ENCODE data around the gene HSPA9. TPM values are rescaled to one million over a fixed set of nuclear protein-coding genes. Genes with fewer than 3 reads are reported as not detected.

HSPA9 gene
- total RNA-seq, 1 experiment from 2014 or later, result 1,057 TPM

- intact Hi-C loops (cut with micrococcal nuclease), result loop anchor here (10.0 kb wide), 1 partner anchor 152 kb away; the partner anchor contains the start of gene KDM3B
- Mint-ChIP-seq H3K4me3 (ENCODE audit: unreplicated experiment) (no peak overlapping the region), H3K27ac (ENCODE audit: low read depth, unreplicated experiment) (peak overlapping the region; percentile 80), H3K36me3 (ENCODE audit: insufficient read depth, unreplicated experiment) (peaks cover 65% of the 10 kb centered on the region), H3K4me1 (ENCODE audit: insufficient read depth, unreplicated experiment) (peaks cover 60% of the 10 kb centered on the region), H3K27me3 (ENCODE audit: insufficient read depth, unreplicated experiment) (no peaks in the 10 kb centered on the region), H3K9me3 (ENCODE audit: unreplicated experiment) (no peaks in the 10 kb centered on the region)
- TF ChIP-seq CTCF (IDR thresholded peaks at IDR 0.05; ENCODE audit: unreplicated experiment), result no peak
- no peak for DNase-seq (ENCODE audit: unreplicated experiment)
- BruUV-seq (replicated peaks), result no TSS peak
- CTCF ChIA-PET, result interaction anchor here (0.5 to 6.5 kb wide), 5 partner anchors 8 to 71 kb away, joined by 3 to 166 read pairs (median 5); partner anchors contain the start of gene ETF1
- POLR2A ChIA-PET, result interaction anchor here (0.6 to 16.1 kb wide), 7 partner anchors 9 to 68 kb away, joined by 3 to 626 read pairs (median 23); partner anchors contain the start of genes EGR1, ETF1 and HSPA9
Observed at GRCh38 chr5:138506370-138507306, 68.6 kb downstream of the HSPA9 start.

- Mint-ChIP-seq H3K4me3 (ENCODE audit: unreplicated experiment) (peak overlapping the region; percentile 57), H3K27me3 (ENCODE audit: insufficient read depth, unreplicated experiment) (no peaks in the 10 kb centered on the region), H3K9me3 (ENCODE audit: unreplicated experiment) (no peaks in the 10 kb centered on the region), H3K27ac (ENCODE audit: low read depth, unreplicated experiment) (peak overlapping the region; percentile 97), H3K4me1 (ENCODE audit: insufficient read depth, unreplicated experiment) (peaks cover 65% of the 10 kb centered on the region), H3K36me3 (ENCODE audit: insufficient read depth, unreplicated experiment) (peaks cover 46% of the 10 kb centered on the region)
- TF ChIP-seq CTCF (IDR thresholded peaks at IDR 0.05; ENCODE audit: unreplicated experiment), result no peak
- ChIA-PET POLR2A (interaction anchor here (0.6 to 16.1 kb wide), 27 partner anchors 10 to 768 kb away, joined by 3 to 626 read pairs (median 6); partner anchors contain the start of genes BRD8, EGR1, ETF1 and HSPA9), CTCF (interaction anchor here (0.6 to 11.6 kb wide), 27 partner anchors 10 to 644 kb away, joined by 3 to 278 read pairs (median 8); partner anchors contain the start of genes BRD8, EGR1, ETF1 and HSPA9)
- intact Hi-C loops (cut with micrococcal nuclease), result loop anchor here (1.0 to 10.0 kb wide), 3 partner anchors 38 to 324 kb away; partner anchors contain the start of genes ETF1 and KDM3B
- DNase-seq (ENCODE audit: unreplicated experiment), result peak; percentile 99
- BruUV-seq (replicated peaks), result no TSS peak
Observed at GRCh38 chr5:138504799-138505198, 70.4 kb downstream of the HSPA9 start.

Other genes starting within 250 kb of the HSPA9 start
- 10.8 and 12.2 TPM in 2 replicates for gene CDC25C, start 243.6 kb downstream of the HSPA9 start, total RNA-seq (2022)
- gene FAM53C, start 237.1 kb downstream of the HSPA9 start, total RNA-seq (2022), result 37.2 and 38.9 TPM in 2 replicates
- 57.8 and 59.0 TPM in 2 replicates for gene KDM3B, start 222.7 kb downstream of the HSPA9 start, total RNA-seq (2022)
- gene REEP2, start 136.3 kb downstream of the HSPA9 start, total RNA-seq (2022), result 0.77 and 0.81 TPM in 2 replicates
- gene EGR1, start 109.9 kb downstream of the HSPA9 start, total RNA-seq (2022), result 92.3 and 189 TPM in 2 replicates
- gene ETF1, start 32.2 kb downstream of the HSPA9 start, total RNA-seq (2022), result 307 and 349 TPM in 2 replicates
- 519 and 638 TPM in 2 replicates for gene CTNNA1, start 178.0 kb upstream of the HSPA9 start, total RNA-seq (2022)